Caco-2 (cell line): ENCODE data around the gene GMFB. TPM values are rescaled to one million over a fixed set of nuclear protein-coding genes. Genes with fewer than 3 reads are reported as not detected.
"Not testable (repeated sequence)": the region's sequence is repeated elsewhere in the genome, so short reads cannot be mapped to it uniquely, and the experiment has no call there.

Experiments
- BruUV-seq: library from RNA; stranded (reverse); fragments of 400-500 nt; replicated peaks from 2 replicates; lab custom pipeline; 2021; lab: Mats Ljungman, UMichigan
- CTCF ChIA-PET: fragments of 300-600 bp; sonication (Branson Sonifier 250); formaldehyde crosslinking; loops from one replicate; lab custom pipeline; 2022; ENCODE audit warnings: antibody characterized with exemption; lab: Charles Lee
- POLR2A ChIA-PET: fragments of 300-600 bp; sonication (Branson Sonifier 250); formaldehyde crosslinking; loops from one replicate; lab custom pipeline; 2022; ENCODE audit warnings: antibody characterized with exemption; lab: Charles Lee
- DNase-seq, 2 experiments: peaks; one replicate each; pipeline versions ENCODE4 v3.0.0 to v3.0.0-alpha.2; 2020 to 2022
- H3K27me3 ChIP-seq: replicated peaks from 2 replicates; pipeline ENCODE4 v1.6.0; 2011; ENCODE audit warnings: low read length; ENCODE audit not compliant: control insufficient read depth, insufficient read depth
- H3K36me3 ChIP-seq: 2 replicates; pipeline ENCODE4 v1.5.1; 2011; ENCODE audit warnings: low read length; ENCODE audit not compliant: control insufficient read depth, insufficient read depth
- H3K4me1 ChIP-seq: fragments of 250-450 bp; sonication (Bioruptor Pico); 2 replicates; pipeline ENCODE4 v1.5.1; 2020; ENCODE audit warnings: mild to moderate bottlenecking
- H3K4me3 ChIP-seq: 2 replicates; pipeline ENCODE4 v1.5.1; 2011; ENCODE audit warnings: low read depth, mild to moderate bottlenecking, control low read depth, low read length
- H3K9me3 ChIP-seq: fragments of 250-450 bp; sonication (Bioruptor Pico); 2 replicates; pipeline ENCODE4 v1.5.1; 2020; ENCODE audit warnings: mild to moderate bottlenecking, moderate library complexity
- H3K27ac Mint-ChIP-seq: one replicate; pipeline ENCODE4 v1.8.0; 2022; ENCODE audit warnings: mixed read lengths; ENCODE audit not compliant: unreplicated experiment
- H3K27me3 Mint-ChIP-seq: one replicate; pipeline ENCODE4 v1.8.0; 2022; ENCODE audit warnings: mixed read lengths; ENCODE audit not compliant: insufficient read depth, unreplicated experiment
- H3K36me3 Mint-ChIP-seq: one replicate; pipeline ENCODE4 v1.8.0; 2022; ENCODE audit warnings: mild to moderate bottlenecking, mixed read lengths; ENCODE audit not compliant: insufficient read depth, unreplicated experiment
- H3K4me1 Mint-ChIP-seq: one replicate; pipeline ENCODE4 v1.8.0; 2022; ENCODE audit warnings: low read depth, mixed read lengths; ENCODE audit not compliant: unreplicated experiment
- H3K4me3 Mint-ChIP-seq: one replicate; pipeline ENCODE4 v1.8.0; 2022; ENCODE audit warnings: mild to moderate bottlenecking, moderate library complexity, mixed read lengths; ENCODE audit not compliant: unreplicated experiment
- H3K9me3 Mint-ChIP-seq: one replicate; pipeline ENCODE4 v1.8.0; 2022; ENCODE audit warnings: mixed read lengths; ENCODE audit not compliant: unreplicated experiment
- intact Hi-C: fragments of 100-400 bp; cut with micrococcal nuclease; formaldehyde crosslinking; loops from one replicate; pipeline ENCODE4 v1.10.0; 2022; ENCODE audit not compliant: unreplicated experiment
- total RNA-seq: library from RNA; stranded (reverse); gene quantifications from 2 replicates; pipeline ENCODE4 v1.2.3, GENCODE V29; 2022
- TF ChIP-seq, protein P1 (sequence below), 2 experiments: fragments of 200-600 bp in 1 of 2; IDR thresholded peaks; 1 replicate in 1 of 2; 2 replicates in 1 of 2; pipeline versions ENCODE4 v1.5.1 to v1.8.0; 2011 to 2022; ENCODE audit warnings: antibody characterized with exemption in 1 of 2, control low read depth in 1 of 2, inconsistent platforms in 1 of 2, low read depth in 1 of 2, low read length in 1 of 2, mild to moderate bottlenecking in 1 of 2, moderate library complexity in 1 of 2; ENCODE audit not compliant: insufficient read depth in 1 of 2, severe bottlenecking in 1 of 2, unreplicated experiment in 1 of 2

The GMFB gene
- total RNA-seq, 1 experiment from 2014 or later = 67.4 TPM

DNA sequence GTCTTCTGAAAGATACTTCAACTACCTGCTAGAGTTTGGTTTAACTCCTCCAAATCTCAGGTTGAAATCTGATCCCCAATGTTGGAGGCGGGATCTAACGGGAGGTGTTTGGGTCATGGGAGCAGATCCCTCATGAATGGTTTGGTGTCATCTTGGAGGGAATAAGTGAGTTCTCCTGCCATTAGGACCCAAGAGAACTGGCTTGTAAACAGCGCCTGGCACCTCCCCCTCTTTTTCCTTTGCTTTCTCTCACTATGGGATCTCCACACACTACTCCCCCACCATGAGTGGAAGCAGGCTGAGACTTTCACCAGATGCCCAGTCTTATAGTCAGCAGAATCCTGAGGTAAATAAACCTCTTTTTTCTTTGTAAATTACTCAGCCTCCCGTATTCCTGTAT, 50.1 kb downstream of the GMFB start:
- no peak for DNase-seq
- TF ChIP-seq, protein P1, sequence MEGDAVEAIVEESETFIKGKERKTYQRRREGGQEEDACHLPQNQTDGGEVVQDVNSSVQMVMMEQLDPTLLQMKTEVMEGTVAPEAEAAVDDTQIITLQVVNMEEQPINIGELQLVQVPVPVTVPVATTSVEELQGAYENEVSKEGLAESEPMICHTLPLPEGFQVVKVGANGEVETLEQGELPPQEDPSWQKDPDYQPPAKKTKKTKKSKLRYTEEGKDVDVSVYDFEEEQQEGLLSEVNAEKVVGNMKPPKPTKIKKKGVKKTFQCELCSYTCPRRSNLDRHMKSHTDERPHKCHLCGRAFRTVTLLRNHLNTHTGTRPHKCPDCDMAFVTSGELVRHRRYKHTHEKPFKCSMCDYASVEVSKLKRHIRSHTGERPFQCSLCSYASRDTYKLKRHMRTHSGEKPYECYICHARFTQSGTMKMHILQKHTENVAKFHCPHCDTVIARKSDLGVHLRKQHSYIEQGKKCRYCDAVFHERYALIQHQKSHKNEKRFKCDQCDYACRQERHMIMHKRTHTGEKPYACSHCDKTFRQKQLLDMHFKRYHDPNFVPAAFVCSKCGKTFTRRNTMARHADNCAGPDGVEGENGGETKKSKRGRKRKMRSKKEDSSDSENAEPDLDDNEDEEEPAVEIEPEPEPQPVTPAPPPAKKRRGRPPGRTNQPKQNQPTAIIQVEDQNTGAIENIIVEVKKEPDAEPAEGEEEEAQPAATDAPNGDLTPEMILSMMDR (IDR thresholded peaks at IDR 0.05; ENCODE audit: insufficient read depth in 1 of 2, low read depth in 1 of 2, low read length in 1 of 2, severe bottlenecking in 1 of 2, unreplicated experiment in 1 of 2) = no peak
- Histone ChIP-seq H3K36me3 (no peaks in the 10 kb centered on the region), H3K4me3 (no peak overlapping the region), H3K4me1 (peaks cover 12% of the 10 kb centered on the region), H3K9me3 (no peaks in the 10 kb centered on the region), H3K27me3 (no peaks in the 10 kb centered on the region)
- CTCF ChIA-PET = no interaction called here
- POLR2A ChIA-PET = no interaction called here
- Mint-ChIP-seq H3K4me3 (no peak overlapping the region), H3K36me3 (peaks cover 19% of the 10 kb centered on the region), H3K4me1 (peaks cover 20% of the 10 kb centered on the region), H3K27me3 (no peaks in the 10 kb centered on the region), H3K9me3 (no peaks in the 10 kb centered on the region), H3K27ac (no peak overlapping the region)
- intact Hi-C loops = no loop called here
- no TSS peak for BruUV-seq

DNA sequence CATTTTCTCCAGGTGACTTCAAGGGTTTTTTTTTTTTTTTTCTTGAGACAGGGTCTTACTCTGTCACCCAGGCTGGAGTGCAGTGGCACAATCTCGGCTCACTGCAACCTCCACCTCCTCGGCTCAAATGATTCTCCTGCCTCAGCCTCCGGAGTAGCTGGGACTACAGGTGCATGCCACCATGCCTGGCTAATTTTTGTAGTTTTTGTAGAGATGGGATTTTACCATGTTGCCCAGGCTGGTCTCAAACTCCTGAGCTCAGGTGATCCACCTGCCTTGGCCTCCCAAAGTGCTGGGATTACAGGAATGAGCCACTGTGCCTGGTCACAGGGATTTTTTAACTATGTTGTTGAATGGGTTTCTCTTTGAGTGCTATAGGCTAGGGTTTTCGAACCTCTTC, 50.8 kb downstream of the GMFB start:
- H3K27me3 Mint-ChIP-seq, DNase-seq, H3K9me3 Mint-ChIP-seq, H3K27me3 ChIP-seq, CTCF ChIA-PET, BruUV-seq, H3K4me3 Mint-ChIP-seq, intact Hi-C loops, H3K4me3 ChIP-seq, H3K9me3 ChIP-seq, H3K27ac Mint-ChIP-seq, H3K36me3 ChIP-seq: not testable (repeated sequence)
- H3K4me1 Mint-ChIP-seq = peaks cover 20% of the 10 kb centered on the region
- peaks cover 12% of the 10 kb centered on the region for H3K4me1 ChIP-seq
- H3K36me3 Mint-ChIP-seq = peaks cover 22% of the 10 kb centered on the region
- POLR2A ChIA-PET = interaction anchor here (0.6 kb wide), 1 partner anchor 1706 kb away, joined by 3 read pairs; no protein-coding TSS in a partner anchor

DNA sequence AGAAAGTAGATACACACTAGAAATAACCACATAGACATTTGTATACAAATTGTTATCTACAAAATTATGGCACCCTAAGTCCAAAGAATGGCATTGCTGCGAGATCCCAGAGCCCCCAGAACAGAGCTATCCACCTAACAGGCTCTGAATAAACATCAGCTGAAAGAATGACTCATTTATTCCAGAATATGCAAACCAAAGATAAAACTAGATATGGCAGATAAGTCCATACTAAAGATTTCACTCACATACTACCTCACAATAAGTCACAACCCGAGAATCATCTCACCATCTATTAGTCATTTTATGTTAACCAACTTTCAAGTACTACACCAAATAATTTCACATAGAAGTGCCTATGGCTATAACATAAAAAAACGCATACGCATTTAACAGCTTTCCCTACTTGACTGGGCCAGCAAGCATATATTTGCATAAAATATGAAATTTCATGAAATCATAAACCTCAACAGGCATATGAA, 53.2 kb downstream of the GMFB start:
- no peak for DNase-seq
- no peaks in the 10 kb centered on the region for H3K9me3 ChIP-seq
- peaks cover 13% of the 10 kb centered on the region for H3K4me1 Mint-ChIP-seq
- TF ChIP-seq, protein P1 (IDR thresholded peaks at IDR 0.05; ENCODE audit: insufficient read depth in 1 of 2, low read depth in 1 of 2, low read length in 1 of 2, severe bottlenecking in 1 of 2, unreplicated experiment in 1 of 2) = no peak
- H3K27me3 Mint-ChIP-seq = no peaks in the 10 kb centered on the region
- no peak overlapping the region for H3K4me3 Mint-ChIP-seq
- ChIA-PET POLR2A (no interaction called here), CTCF (interaction anchor here (1.3 kb wide), 1 partner anchor 53 kb away, joined by 3 read pairs; no protein-coding TSS in a partner anchor)
- no peak overlapping the region for H3K4me3 ChIP-seq
- H3K27me3 ChIP-seq = no peaks in the 10 kb centered on the region
- H3K27ac Mint-ChIP-seq = peak overlapping the region; percentile 40
- BruUV-seq = no TSS peak
- H3K9me3 Mint-ChIP-seq = no peaks in the 10 kb centered on the region
- intact Hi-C loops = no loop called here
- H3K36me3 ChIP-seq = no peaks in the 10 kb centered on the region
- H3K4me1 ChIP-seq = peaks cover 12% of the 10 kb centered on the region
- peaks cover 33% of the 10 kb centered on the region for H3K36me3 Mint-ChIP-seq
